ENCODE data around the gene ZNFX1. TPM values are rescaled to one million over a fixed set of nuclear protein-coding genes. Genes with fewer than 3 reads are reported as not detected.

Gene ZNFX1
- total RNA-seq, 1 donor from 2014 or later = 77.4 TPM

DNA sequence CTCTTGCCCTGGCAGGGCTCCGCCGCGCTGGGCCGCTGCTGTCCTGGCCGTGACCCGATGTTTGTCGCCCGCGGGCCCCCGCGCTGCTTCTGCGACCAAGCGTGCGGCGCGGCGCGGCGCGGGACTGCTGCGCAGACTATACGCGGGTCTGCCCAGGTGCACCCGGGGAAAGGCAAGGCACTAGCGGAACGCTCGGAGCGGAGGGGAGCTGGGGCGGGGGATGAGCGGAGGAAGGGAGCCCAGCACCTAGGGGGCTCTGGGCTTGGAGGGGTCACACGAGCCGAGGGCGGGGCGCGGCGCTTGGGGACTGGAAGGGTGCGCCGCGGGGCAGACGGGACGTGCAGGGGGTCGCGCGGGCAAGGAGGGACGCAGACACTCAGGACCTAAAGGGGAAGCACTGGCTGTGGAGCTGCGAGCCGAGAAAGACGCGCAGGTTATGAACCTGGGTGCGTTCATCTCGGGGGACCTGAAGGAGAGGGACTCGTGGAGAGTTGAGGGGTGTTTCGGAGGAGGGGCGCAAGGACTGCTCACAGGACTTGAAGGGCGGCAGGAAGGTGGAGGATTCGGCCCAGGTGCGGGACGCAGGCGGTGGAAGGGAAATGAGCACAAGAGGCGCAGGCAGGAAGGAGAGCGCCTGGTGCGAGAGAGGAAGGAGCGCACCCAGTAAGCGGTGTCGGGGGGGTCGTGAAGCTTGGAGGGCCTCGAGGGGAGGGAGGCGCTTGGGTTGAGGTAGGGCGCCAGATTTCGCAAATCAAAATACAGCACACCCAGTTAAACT lies 40.8 kb upstream of the ZNFX1 start:
- Mint-ChIP-seq H3K36me3 (ENCODE audit: low read depth, unreplicated experiment) (peaks cover 3% of the 10 kb centered on the region), H3K9me3 (ENCODE audit: unreplicated experiment) (no peaks in the 10 kb centered on the region), H3K4me1 (ENCODE audit: low read depth, unreplicated experiment) (peaks cover 1% of the 10 kb centered on the region), H3K4me3 (ENCODE audit: unreplicated experiment) (peak overlapping the region; percentile 62), H3K27ac (ENCODE audit: unreplicated experiment) (no peak overlapping the region), H3K27me3 (ENCODE audit: low read depth, unreplicated experiment) (peaks cover 69% of the 10 kb centered on the region)
- Histone ChIP-seq H3K4me2 (ENCODE audit: low read length) (peak overlapping the region; percentile 76), H3K79me2 (ENCODE audit: insufficient read depth, low read length) (no peaks in the 10 kb centered on the region), H3K27me3 (ENCODE audit: insufficient read depth, low read length) (peaks cover 69% of the 10 kb centered on the region), H2AFZ (ENCODE audit: low read depth, low read length) (peak overlapping the region; percentile 18), H3K4me3 (ENCODE audit: insufficient read depth, low read depth, low read length) (peak overlapping the region; percentile 23), H4K20me1 (ENCODE audit: insufficient read depth, low read length) (no peaks in the 10 kb centered on the region), H3K27ac (ENCODE audit: low read depth, low read length) (no peak overlapping the region), H3K36me3 (ENCODE audit: insufficient read depth, low read length) (no peaks in the 10 kb centered on the region), H3K4me1 (ENCODE audit: insufficient read depth, low read length) (peaks cover 8% of the 10 kb centered on the region), H3K9me3 (ENCODE audit: insufficient read depth, low read depth, low read length) (no peaks in the 10 kb centered on the region), H3K9ac (ENCODE audit: low read length) (no peak overlapping the region)
- TF ChIP-seq EZH2 (IDR thresholded peaks at IDR 0.05; ENCODE audit: insufficient read depth, low read length) (peak; percentile 100), CTCF (IDR thresholded peaks at IDR 0.05; ENCODE audit: insufficient read depth, low read depth, low read length) (no peak)
- DNase-seq (ENCODE audit: low read depth) (no peak), FAIRE-seq (no peak)

- H3K4me3 Mint-ChIP-seq (ENCODE audit: unreplicated experiment) = peak overlapping the region; percentile 78
- FAIRE-seq (no peak), DNase-seq (ENCODE audit: low read depth) (no peak)
- Histone ChIP-seq H3K9me3 (ENCODE audit: insufficient read depth, low read depth, low read length) (no peaks in the 10 kb centered on the region), H3K36me3 (ENCODE audit: insufficient read depth, low read length) (no peaks in the 10 kb centered on the region), H3K4me1 (ENCODE audit: insufficient read depth, low read length) (peaks cover 6% of the 10 kb centered on the region), H3K79me2 (ENCODE audit: insufficient read depth, low read length) (no peaks in the 10 kb centered on the region), H3K9ac (ENCODE audit: low read length) (no peak overlapping the region), H3K4me2 (ENCODE audit: low read length) (peak overlapping the region; percentile 76), H4K20me1 (ENCODE audit: insufficient read depth, low read length) (no peaks in the 10 kb centered on the region), H3K27me3 (ENCODE audit: insufficient read depth, low read length) (peaks cover 69% of the 10 kb centered on the region), H3K27ac (ENCODE audit: low read depth, low read length) (no peak overlapping the region), H3K4me3 (ENCODE audit: insufficient read depth, low read depth, low read length) (no peak overlapping the region), H2AFZ (ENCODE audit: low read depth, low read length) (no peak overlapping the region)
- H3K27ac Mint-ChIP-seq (ENCODE audit: unreplicated experiment) = no peak overlapping the region
- H3K36me3 Mint-ChIP-seq (ENCODE audit: low read depth, unreplicated experiment) = peaks cover 3% of the 10 kb centered on the region
- peaks cover 74% of the 10 kb centered on the region for H3K27me3 Mint-ChIP-seq (ENCODE audit: low read depth, unreplicated experiment)
- no peaks in the 10 kb centered on the region for H3K9me3 Mint-ChIP-seq (ENCODE audit: unreplicated experiment)
- TF ChIP-seq EZH2 (IDR thresholded peaks at IDR 0.05; ENCODE audit: insufficient read depth, low read length) = no peak
- no peak for TF ChIP-seq CTCF (IDR thresholded peaks at IDR 0.05; ENCODE audit: insufficient read depth, low read depth, low read length)
- no peaks in the 10 kb centered on the region for H3K4me1 Mint-ChIP-seq (ENCODE audit: low read depth, unreplicated experiment)
Measured at GRCh38 chr20:49318091-49318429, 40.2 kb upstream of the ZNFX1 start.

DNA sequence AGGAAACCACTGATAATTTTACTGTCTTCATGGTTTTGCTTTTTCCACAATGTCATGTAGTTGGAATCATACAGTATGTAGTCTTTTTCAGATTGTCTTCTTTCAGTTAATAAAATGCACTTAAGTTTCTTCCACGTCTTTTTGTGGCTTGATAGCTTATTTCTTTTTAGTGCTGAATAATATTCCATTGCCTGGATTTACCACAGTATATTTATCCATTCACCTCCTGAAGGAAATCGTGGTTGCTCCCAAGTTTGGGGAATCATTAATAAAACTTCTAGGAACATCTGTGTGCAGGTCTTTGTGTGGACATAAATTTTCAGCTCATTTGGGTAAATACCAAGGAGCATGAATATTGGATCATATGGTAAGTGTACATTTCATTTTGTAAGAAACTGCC lies 38.8 kb upstream of the ZNFX1 start:
- H3K4me1 Mint-ChIP-seq (ENCODE audit: low read depth, unreplicated experiment) = no peaks in the 10 kb centered on the region
- H3K36me3 Mint-ChIP-seq (ENCODE audit: low read depth, unreplicated experiment) = peaks cover 3% of the 10 kb centered on the region
- H3K4me3 ChIP-seq (ENCODE audit: insufficient read depth, low read depth, low read length) = no peak overlapping the region
- DNase-seq (ENCODE audit: low read depth) (no peak), FAIRE-seq (no peak)
- H3K27ac ChIP-seq (ENCODE audit: low read depth, low read length) = no peak overlapping the region
- no peaks in the 10 kb centered on the region for H3K36me3 ChIP-seq (ENCODE audit: insufficient read depth, low read length)
- no peaks in the 10 kb centered on the region for H3K9me3 ChIP-seq (ENCODE audit: insufficient read depth, low read depth, low read length)
- H3K27me3 Mint-ChIP-seq (ENCODE audit: low read depth, unreplicated experiment) = peaks cover 82% of the 10 kb centered on the region
- H2AFZ ChIP-seq (ENCODE audit: low read depth, low read length) = no peak overlapping the region
- H3K4me3 Mint-ChIP-seq (ENCODE audit: unreplicated experiment) = no peak overlapping the region
- no peak overlapping the region for H3K9ac ChIP-seq (ENCODE audit: low read length)
- H3K27ac Mint-ChIP-seq (ENCODE audit: unreplicated experiment) = no peak overlapping the region
- peaks cover 65% of the 10 kb centered on the region for H3K27me3 ChIP-seq (ENCODE audit: insufficient read depth, low read length)
- TF ChIP-seq CTCF (IDR thresholded peaks at IDR 0.05; ENCODE audit: insufficient read depth, low read depth, low read length) (no peak), EZH2 (IDR thresholded peaks at IDR 0.05; ENCODE audit: insufficient read depth, low read length) (no peak)
- no peak overlapping the region for H3K4me2 ChIP-seq (ENCODE audit: low read length)
- H3K79me2 ChIP-seq (ENCODE audit: insufficient read depth, low read length) = no peaks in the 10 kb centered on the region
- peaks cover 6% of the 10 kb centered on the region for H3K4me1 ChIP-seq (ENCODE audit: insufficient read depth, low read length)
- H3K9me3 Mint-ChIP-seq (ENCODE audit: unreplicated experiment) = no peaks in the 10 kb centered on the region
- no peaks in the 10 kb centered on the region for H4K20me1 ChIP-seq (ENCODE audit: insufficient read depth, low read length)

Data from astrocyte (in vitro differentiated cells and primary cell).